GM21360 (cell line): ENCODE data around the gene NKAIN4.

ENCODE experiments used
- ATAC-seq: cut with Tn5 transposase; IDR thresholded peaks from one replicate; pipeline ENCODE4 v1.9.1; 2021; ENCODE audit warnings: mild to moderate bottlenecking, moderate library complexity; ENCODE audit not compliant: unreplicated experiment

The NKAIN4 gene

DNA sequence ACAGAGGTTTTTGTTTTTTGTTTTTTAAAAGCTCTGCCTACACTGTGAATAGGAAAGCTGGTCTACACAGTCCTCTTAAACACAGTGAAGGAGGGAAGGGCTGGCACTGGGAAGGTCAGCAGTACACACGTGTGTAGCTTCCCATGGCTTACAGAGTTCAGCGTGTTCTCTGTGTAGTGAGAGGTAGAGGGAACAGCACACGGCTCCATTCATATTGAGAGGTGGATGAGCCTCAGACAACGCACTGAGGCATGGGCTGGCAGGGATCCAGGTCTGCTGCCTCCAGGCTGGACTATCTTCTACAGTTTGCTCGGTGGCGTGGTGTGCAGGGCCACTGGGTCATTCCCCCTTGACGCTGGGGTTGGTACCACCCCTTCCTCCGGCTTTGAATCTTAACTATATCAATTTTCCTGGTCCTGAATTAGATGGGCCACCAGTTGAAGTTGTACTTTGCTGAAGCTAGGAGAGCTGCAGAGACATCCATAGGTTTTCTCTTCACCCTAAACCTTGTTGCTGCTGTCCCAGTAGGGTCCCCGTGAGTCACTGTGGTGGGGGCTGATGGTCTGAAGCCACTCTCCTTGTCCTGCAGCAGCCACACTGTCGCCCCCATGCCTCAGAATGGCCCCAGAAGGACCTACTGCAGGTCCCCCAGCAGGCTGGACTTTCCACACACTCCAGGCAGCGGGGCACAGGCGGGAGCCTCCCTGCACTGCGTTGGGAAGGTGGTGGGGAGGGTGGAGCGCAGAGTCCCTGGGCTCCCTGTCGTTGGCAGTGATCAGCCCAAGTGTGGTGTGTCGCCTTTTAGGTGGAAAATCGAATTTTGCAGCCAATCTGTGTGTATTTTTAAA lies 20.3 kb upstream of the NKAIN4 start:
- ATAC-seq: no peak

DNA sequence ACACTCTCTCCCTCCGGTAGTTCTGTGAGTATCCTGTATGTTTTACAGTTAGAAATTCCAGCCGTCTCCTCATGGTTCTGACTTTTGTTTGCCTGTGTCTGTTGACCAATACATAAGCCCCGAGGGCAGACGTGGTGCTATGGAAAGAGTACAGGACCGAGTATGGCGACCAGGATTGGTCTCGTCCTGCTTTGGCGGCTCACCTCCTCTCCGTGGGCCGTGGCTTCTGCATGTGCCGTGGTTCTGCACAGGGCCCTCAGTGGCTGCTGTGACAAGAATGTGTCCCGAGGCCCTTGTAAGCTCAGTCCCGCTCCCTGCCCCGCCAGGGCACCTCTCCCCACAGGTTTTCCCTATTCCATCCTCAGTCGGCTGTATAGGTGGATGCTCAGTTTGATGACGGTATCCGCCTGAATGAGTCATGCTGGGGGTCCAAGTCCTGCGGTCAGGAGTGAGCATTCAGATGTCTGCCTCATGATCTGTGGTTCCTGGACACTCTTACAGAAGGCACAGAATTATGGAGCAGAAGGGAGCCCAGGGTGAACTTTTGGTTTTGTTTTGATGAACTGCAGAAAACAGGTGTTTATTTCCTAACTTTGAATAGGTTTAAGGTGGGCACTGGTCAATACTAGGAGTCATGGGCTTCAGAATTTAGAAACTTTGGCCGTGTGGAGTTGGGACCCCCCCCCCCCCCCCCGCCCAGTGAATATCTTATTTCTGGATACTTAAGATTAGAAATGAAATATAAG lies 19.5 kb upstream of the NKAIN4 start:
- no peak for ATAC-seq

DNA sequence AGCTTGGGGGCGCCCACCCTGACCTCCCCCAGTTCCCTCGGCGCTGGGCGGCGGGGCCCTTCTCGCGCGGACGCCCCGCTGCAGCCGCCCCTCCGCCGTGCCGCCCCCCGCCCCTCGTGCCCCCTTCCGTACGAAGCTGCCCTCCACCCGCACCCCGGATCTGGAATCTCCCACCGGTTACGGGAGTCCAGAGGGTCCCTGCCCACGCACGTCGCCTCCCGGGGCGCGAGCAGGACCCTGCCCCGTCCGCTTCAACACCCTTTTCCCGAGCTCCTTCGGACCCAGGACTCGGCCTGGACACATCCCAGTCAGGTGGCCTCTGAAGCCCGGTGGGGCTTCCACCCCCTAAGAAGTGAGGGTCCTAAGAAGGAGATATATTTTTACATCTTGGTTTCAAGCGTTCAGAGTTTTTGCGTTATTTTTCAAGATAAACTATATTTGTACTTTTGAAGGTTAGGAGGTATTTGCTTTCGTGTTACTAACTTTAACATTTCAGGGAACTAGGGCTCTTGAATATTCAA lies 18.9 kb upstream of the NKAIN4 start:
- ATAC-seq: no peak

DNA sequence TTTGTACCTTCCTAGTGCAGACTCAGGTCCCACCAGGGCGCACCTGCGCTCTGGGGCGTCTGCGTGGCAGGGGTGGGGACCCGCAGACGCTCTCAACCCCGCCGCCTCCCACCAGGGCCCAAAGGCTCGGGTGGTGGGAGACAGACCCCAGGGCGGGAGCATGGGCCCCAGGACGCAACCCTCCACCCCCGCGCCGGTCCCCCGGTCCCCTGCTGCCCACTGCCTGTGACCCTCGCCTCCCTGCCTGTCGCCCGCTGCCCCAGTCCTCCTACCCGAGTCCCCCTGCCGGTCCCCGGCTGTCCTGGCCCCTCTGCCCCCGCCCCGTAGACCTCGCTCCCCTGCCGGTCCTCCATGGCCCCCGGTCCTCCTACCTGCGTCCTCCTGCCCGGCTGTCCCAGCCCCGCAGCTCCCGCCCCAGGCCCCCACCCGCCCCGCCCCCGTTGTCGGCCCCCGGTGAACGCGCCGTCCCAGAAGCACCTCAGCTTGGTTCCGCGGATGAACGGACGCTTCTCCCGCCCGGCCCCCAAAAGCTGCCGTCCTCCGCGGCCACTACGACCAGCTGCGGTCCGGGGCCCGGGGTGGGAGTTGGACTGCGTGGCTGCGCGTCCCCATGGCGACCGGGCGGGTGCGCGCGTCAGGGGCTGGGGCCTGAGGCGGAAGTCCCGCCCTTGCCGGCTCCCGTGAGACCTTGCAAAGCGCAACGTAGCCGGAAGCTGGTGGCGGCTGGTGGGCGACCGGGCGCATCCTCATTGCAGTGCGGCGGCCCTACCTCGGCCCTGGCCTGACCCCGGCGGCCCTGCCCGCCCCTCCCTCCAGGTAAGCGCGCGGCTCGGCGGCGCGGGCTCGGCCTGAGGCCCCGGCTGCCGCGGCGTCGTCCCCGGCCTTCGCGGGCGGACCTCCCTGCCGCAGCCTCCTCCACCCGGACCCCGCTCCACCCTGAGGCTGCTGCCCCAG lies 18.1 kb upstream of the NKAIN4 start, which contains the start of gene ARFGAP1:
Gene ARFGAP1 (plus strand): TSS at position 709 of the 954 bp plus-strand sequence. CDS start 2,768 bp downstream, outside the sequence.
- ATAC-seq: peak; percentile 81

DNA sequence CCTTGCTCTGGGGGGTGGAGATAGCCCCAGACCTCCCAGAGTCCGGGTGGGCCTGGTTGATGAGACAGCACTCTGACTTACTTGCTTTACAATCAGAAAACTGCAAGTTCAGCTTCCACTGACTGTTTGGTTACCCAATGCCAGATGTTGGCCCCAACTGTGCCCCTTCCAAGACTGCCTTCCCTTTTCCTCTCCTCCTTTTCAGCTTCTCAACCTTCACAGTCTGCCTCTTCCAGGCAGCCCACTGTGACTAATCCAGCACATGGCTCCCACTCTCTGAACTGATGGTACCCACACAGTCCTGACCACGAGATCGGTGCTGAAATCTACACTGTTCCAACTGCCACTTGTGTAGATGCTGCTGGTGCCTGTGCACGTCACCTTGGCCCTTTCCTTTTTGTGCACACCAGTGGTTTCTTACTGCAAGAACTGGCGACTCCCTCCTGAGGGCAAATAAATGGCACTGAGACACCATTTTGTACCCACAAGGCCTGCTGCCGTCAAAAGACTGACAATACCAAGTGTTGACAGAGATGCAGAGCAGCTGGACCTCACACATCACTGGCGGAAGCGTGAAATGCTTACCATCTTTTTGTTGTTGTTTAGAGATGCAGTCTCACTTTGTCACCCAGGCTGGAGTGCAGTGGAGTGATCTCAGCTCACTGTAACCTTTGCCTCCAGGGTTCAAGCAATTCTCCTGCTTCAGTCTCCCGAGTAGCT lies 16.5 kb upstream of the NKAIN4 start:
- no peak for ATAC-seq

DNA sequence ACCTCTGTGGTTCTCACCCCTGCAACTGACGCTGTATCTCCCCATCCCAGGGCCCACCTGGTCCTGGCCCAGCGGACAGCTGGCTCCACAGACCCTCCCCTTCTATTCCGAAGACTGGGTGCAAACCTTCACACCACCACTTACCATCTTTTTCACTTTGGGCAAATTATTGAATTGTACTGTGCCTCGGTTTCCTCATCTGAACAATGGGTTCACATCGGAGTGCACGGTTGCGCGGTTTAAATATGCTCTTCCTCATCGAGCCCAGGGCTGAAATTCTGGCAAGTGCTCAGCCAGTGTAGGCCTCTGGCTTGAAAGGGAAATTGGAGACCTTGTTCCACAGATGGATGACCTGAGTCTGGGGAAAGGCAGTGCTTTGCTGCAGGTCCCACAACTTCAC lies 15.5 kb upstream of the NKAIN4 start:
- ATAC-seq: no peak

DNA sequence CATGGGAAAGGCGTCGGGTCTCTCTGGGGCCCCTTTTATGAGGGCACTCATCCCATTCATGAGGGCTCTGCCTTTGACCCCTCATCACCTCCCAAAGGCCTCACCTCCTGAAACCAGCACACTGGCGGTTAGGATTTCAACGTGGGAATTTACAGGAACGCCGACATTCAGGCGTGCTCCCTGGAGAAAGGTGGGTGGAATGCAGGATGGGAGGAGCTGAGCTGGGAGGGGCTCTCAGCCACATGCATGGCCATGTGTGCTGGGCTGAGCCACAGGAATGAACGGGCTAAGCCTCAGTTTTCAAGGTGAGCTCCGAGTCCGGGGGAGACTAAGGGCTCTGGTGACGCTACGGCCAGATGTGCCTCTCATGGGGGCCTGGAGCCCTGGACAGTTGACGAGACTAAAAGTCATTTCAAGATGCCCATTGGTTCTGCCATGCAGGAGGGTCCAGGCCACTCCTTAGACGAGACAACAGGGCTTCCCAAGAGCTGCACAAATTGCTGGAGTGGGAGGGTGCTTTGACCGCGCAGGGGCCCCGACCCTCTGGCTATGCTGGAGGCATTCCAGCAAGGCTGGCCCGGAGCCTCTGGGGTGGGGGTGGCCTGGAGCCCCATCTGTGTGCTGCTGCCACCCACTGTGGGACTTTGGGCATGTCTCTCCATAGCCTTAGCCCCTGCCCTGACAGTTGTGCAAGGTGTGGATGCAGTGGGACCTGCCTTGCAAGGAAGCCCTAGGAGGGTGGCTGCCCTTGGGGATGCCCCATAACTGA lies 14.6 kb upstream of the NKAIN4 start:
- ATAC-seq: no peak

DNA sequence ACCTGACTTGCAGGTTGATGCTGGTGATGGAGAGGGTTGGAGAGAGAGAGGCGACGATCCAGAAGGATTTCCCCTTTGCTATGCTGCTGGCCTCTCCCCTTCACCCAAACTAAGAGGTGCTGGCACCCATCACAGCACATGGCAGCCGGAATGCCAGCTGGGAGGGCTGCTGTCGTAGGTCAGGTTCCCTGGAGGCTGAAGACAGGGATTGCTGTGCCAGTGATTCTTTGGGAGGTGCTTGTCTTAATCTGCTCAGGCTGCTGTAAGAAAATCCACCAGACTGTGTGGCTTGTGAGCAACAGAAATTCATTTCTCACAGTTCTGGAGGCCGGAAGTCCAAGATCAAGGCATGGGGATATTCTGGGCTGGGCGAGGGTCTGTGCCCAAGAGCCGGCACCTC lies 14.0 kb upstream of the NKAIN4 start:
- no peak for ATAC-seq

DNA sequence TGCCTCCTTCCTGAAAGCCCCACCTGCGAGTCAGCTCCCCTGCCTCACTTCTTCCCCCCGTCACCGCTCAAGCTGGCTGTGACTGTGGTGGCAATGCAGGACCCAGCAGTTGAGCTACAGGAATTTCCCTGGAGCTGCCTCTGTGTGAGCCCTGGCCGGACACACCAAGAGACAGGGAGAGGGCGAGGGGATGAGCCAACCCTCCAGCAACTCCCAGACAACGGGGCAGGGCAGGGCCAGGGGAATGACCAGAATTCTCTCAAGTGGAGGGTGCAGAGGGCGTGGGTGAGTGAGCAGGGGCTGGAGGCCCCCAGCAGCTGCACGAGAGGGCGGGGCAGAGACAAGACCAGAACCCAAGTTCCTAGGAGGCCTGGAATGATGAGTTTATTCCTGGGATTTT lies 13.4 kb upstream of the NKAIN4 start:
- ATAC-seq: no peak

DNA sequence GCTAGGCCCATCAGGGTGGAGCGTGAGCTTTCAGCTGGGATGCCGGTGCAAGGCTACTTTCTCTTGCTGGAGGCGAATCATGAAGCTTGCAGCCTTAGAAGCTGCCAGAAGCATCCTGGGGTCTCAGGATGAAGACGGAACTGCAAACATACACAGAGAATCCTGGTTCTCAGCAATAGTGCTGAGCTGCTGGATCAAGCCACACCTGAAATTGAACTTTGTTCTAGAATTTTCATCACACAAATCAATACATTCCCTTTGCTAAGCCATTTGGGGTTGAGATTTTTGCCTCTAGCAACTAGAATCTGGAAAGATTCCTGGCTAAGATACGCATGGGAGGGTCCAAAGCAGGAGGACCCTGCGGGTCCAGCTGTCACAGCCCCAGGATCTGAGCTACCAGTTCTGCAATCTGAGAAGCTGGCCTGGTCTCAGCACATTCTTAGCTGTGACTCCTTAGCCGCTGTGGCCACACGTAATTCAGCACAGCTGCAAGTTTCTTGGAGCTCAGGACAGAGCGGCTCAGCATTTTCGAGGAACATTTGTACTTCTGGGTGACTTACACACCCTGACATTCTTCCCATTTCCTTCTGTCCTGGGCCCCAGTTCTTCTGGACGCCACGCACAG lies 11.7 kb upstream of the NKAIN4 start:
- ATAC-seq: no peak

DNA sequence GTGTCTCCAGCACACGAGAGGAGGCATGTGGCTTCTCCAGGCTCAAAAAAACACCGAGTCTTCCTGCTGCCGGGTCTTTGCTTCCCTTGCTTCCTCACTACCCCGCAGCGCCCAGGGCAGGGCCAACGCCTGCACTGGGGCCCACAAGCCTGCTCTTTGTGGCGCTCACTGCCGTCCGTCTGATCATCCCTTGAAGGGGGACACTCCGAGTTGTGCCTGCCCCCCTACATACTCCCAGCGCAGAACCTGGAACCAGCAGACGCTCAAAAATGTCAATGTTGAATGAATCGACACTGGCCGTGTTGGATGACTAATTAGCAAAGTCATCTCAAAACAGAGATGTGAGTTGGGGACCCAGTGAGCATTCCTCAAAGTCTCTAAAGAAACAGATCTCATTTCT lies 10.3 kb upstream of the NKAIN4 start:
- ATAC-seq: no peak

DNA sequence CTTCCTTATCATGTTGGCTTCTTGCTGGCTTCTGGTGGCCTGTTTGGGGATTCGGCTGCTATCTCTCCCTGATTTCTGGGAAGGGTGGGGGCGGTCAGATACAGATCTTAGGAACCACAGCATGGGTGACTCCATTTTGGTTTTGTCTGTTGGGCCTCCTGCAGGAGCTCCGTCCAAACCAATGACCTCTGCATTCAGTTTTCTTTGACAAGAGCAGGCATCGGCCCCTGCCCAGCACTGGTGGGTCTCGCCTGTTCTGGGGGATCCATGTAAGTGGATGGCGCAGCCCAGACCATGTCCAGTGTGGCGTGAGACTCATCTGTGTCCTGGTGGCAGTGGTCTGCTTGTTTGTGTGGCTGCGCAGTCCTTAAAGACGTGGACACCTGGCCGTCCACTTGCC lies 9.7 kb upstream of the NKAIN4 start:
- ATAC-seq: no peak

DNA sequence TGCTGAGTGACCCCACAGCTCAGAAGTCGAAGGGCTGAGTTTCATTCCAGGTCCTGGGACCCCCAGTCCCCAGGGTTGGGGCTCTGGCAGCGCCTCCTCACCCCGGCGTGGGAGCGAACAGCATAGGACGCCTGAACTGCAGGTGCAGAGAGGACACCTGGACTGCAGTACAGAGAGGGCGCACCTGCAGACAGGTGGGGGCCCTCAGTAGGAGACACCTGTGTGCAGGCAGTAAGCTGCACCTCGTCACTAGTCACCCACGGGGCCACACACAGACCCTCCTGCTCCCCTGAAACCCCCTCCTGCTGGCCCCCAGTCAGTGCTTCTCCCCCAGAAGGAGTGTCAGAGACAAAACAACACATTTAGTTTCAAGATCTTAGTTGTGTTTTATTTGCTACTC lies 8.6 kb upstream of the NKAIN4 start:
- ATAC-seq: no peak

DNA sequence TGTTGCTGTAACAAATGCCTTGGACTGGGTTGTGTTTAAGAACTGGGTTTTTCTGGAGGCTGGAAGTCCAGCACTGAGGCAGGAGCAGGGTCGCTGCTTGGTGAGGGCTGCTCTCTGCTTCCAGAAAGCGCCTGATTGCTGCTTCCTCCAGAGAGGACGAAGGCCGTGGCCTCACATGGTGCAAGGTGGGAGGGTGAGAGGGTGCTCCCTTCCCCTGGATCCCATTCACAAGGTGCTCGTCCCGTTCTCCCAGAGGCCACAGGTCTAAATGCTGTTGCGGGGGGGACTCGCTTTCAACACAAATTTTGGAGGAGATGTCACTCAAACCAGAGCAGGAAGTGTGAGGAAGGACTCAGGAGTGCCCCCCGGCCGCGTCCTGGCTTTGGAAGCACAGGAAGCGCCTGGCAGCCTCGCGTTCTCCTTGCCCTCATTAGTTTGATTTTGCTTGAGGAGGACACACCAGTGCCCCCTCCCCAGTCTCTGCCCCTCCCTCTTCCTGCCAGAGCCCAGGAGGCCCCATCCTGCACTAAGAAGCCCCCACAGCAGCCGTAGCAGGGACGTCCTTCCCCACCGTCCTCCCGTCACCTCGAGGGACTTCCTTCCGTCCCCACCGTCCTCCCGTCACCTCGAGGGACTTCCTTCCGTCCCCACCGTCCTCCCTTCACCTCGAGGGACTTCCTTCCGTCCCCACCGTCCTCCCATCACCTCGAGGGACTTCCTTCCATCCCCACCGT lies 7.7 kb upstream of the NKAIN4 start:
- no peak for ATAC-seq

DNA sequence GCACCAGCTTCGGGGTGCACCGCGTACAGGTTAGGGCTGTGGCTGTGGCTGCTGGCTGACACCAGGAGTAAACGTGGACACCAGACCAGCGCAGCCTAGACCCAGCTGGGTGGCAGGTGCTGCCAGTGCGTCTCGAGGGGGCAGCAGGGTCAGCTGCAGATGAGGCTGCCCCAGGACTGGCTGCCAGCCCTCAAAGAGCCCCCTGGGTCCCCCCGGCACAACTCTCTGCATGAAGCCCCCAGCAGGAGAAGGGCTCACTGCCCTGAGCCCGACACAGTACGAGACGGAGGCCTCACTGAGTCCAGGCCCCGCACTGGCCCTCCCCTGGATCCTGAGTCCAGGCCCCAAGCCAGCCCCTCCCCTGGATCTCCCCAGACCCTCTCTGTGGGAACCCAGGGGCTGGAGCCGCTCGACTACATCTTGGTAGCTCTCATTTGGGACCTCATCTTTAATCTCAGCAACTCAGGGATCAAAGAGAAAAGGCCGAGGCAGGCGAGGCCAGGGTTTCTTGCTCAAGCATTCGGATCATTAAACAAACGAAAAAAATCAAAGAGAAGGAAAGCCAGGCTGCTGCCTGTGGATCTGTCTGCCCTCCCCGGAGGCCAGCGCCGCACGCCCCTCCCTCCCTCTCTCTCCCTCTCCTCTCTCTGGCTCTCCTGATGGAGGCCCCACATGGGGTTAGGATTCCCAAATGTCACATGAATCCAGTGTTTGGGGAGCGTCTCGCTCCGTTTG lies 7.0 kb upstream of the NKAIN4 start:
- no peak for ATAC-seq

DNA sequence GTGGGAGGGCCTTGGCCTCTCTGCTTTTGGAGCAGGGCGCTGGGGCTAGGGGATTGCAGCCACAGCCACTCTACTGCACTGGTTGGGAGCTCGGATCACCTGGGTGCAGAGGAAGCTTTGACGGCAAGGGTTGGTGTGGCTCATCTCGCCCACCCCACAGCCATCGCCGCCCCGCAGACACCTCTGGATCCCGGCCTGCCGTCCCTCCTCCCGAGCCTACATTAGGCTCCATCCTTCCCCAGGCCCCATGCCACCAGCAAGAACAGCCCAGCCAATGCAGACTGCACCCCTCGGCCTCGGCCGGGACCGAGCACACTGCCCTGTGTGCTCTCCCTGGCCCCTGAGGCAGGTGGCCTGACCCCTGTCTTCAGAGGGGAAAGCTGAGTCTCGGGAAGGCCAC lies 6.3 kb upstream of the NKAIN4 start:
- no peak for ATAC-seq

DNA sequence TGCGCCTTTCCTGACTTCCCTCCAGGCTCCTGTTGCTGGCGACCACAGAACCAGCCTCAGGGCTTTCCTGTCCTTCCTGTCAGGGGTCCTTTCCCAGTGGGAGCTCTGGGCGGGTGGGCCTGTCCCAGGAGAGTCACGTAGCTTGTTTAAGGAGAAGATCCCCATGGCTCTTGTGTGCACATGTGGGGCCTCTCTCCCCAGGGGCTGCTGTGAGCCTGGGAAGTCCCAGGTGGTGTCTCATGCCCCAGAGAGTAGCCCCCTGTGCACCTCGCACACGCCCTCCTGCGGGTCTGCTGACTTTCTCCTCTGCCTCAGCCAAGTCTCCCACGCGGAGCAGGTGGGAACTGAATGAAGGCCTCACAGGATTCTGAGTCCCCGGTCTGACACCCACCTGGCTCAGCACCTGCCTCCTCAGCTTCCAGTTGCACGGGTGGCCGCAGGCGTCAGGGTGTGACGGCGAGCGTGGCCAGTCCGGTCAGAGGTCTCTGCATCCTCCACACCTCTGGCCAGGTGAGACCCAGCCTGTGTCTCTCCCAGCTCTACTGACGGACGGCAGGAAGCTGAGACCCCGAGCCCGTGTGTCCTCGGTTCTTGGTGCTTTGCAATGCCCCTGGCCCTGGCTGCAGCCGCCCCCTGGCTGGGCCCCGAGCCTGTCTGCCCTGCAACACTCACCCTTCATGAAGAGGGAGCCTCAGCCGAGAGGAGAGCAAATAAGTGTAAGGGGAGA lies 5.6 kb upstream of the NKAIN4 start:
- ATAC-seq: no peak
